Mesenchymal stem cell (in vitro differentiated cells and primary cell): ENCODE data around the gene AAK1. TPM values are rescaled to one million over a fixed set of nuclear protein-coding genes. Genes with fewer than 3 reads are reported as not detected.

Experiments used
- DNase-seq: peaks from one replicate; pipeline ENCODE4 v3.0.0-alpha.2; 2013
- H2AFZ ChIP-seq: one replicate; pipeline ENCODE4 v1.6.1; 2013; ENCODE audit warnings: low read depth, mild to moderate bottlenecking, control low read depth, inconsistent platforms, low read length, moderate library complexity
- H2AK5ac ChIP-seq: 2 replicates; pipeline ENCODE4 v1.6.1; 2013; ENCODE audit warnings: low read length, moderate library complexity, mild to moderate bottlenecking, inconsistent platforms; ENCODE audit not compliant: severe bottlenecking
- H2BK120ac ChIP-seq: one replicate; pipeline ENCODE4 v1.6.1; 2013; ENCODE audit warnings: low read depth, mild to moderate bottlenecking, inconsistent platforms, low read length, moderate library complexity
- H2BK12ac ChIP-seq, 2 experiments: one replicate each; pipeline ENCODE4 v1.6.1; 2013; ENCODE audit warnings: inconsistent platforms in 2 of 2, low read length in 2 of 2, mild to moderate bottlenecking in 2 of 2, moderate library complexity in 2 of 2, control low read depth in 1 of 2
- H2BK15ac ChIP-seq: one replicate; pipeline ENCODE4 v1.6.1; 2013; ENCODE audit warnings: mild to moderate bottlenecking, low read depth, inconsistent platforms; ENCODE audit not compliant: poor library complexity, severe bottlenecking
- H2BK5ac ChIP-seq: 2 replicates; pipeline ENCODE4 v1.6.1; 2013; ENCODE audit warnings: low read depth, mild to moderate bottlenecking, low read length, control low read depth, inconsistent platforms; ENCODE audit not compliant: poor library complexity, severe bottlenecking
- H3K14ac ChIP-seq, 2 experiments: one replicate each; pipeline ENCODE4 v1.6.1; 2013; ENCODE audit warnings: inconsistent platforms in 2 of 2, low read length in 2 of 2, control low read depth in 1 of 2, mild to moderate bottlenecking in 1 of 2, moderate library complexity in 1 of 2
- H3K18ac ChIP-seq, 2 experiments: one replicate each; pipeline ENCODE4 v1.6.1; 2013; ENCODE audit warnings: inconsistent platforms in 2 of 2, low read length in 2 of 2, control low read depth in 1 of 2, low read depth in 1 of 2, mild to moderate bottlenecking in 1 of 2
- H3K23ac ChIP-seq, 2 experiments: one replicate each; pipeline ENCODE4 v1.6.1; 2013; ENCODE audit warnings: inconsistent platforms in 2 of 2, low read length in 2 of 2, mild to moderate bottlenecking in 2 of 2, moderate library complexity in 2 of 2, control low read depth in 1 of 2
- H3K27ac ChIP-seq: 2 replicates; pipeline ENCODE4 v1.5.1; 2013; ENCODE audit warnings: mild to moderate bottlenecking, moderate library complexity, low read length, control low read depth, inconsistent platforms; ENCODE audit not compliant: poor library complexity, severe bottlenecking
- H3K27me3 ChIP-seq, 2 experiments: 2 replicates each; pipeline versions ENCODE4 v1.6.1 to v1.7.0; 2013; ENCODE audit warnings: low read length in 2 of 2, mild to moderate bottlenecking in 2 of 2, moderate library complexity in 2 of 2, control low read depth in 1 of 2, inconsistent platforms in 1 of 2; ENCODE audit not compliant: control insufficient read depth in 1 of 2, insufficient read depth in 1 of 2
- H3K36me3 ChIP-seq, 2 experiments: 2 replicates each; pipeline versions ENCODE4 v1.6.1 to v1.7.0; 2013; ENCODE audit warnings: low read length in 2 of 2, control low read depth in 1 of 2, inconsistent platforms in 1 of 2, low read depth in 1 of 2, mild to moderate bottlenecking in 1 of 2; ENCODE audit not compliant: insufficient read depth in 2 of 2, control insufficient read depth in 1 of 2
- H3K4ac ChIP-seq, 2 experiments: one replicate each; pipeline ENCODE4 v1.6.1; 2013; ENCODE audit warnings: inconsistent platforms in 2 of 2, low read length in 2 of 2, mild to moderate bottlenecking in 2 of 2, moderate library complexity in 2 of 2, control low read depth in 1 of 2, low read depth in 1 of 2
- H3K4me1 ChIP-seq: 2 replicates; pipeline ENCODE4 v1.6.1; 2013; ENCODE audit warnings: low read depth, low read length, control low read depth; ENCODE audit not compliant: control insufficient read depth, insufficient read depth
- H3K4me2 ChIP-seq: 2 replicates; pipeline ENCODE4 v1.6.1; 2013; ENCODE audit warnings: low read length, mild to moderate bottlenecking, inconsistent platforms; ENCODE audit not compliant: poor library complexity, severe bottlenecking
- H3K4me3 ChIP-seq, 2 experiments: 2 replicates each; pipeline versions ENCODE4 v1.5.1 to v1.7.0; 2013; ENCODE audit warnings: low read length in 2 of 2, mild to moderate bottlenecking in 2 of 2, control low read depth in 1 of 2, low read depth in 1 of 2; ENCODE audit not compliant: insufficient read depth in 1 of 2
- H3K79me1 ChIP-seq: replicated peaks from 2 replicates; pipeline ENCODE4 v1.6.1; 2013; ENCODE audit warnings: mild to moderate bottlenecking, control low read depth, low read length, inconsistent platforms; ENCODE audit not compliant: poor library complexity, severe bottlenecking
- H3K9ac ChIP-seq: 2 replicates; pipeline ENCODE4 v1.7.0; 2013; ENCODE audit warnings: mild to moderate bottlenecking, low read length, moderate library complexity
- H3K9me3 ChIP-seq: 2 replicates; pipeline ENCODE4 v1.7.0; 2013; ENCODE audit warnings: mild to moderate bottlenecking, low read length; ENCODE audit not compliant: control insufficient read depth
- H4K8ac ChIP-seq: one replicate; pipeline ENCODE4 v1.6.1; 2013; ENCODE audit warnings: inconsistent platforms, mild to moderate bottlenecking, low read length, moderate library complexity
- H4K91ac ChIP-seq: one replicate; pipeline ENCODE4 v1.6.1; 2013; ENCODE audit warnings: mild to moderate bottlenecking, low read length, inconsistent platforms
- WGBS: methylation state at CpG from one replicate; pipeline ENCODE4 v1.1.7; 2013; ENCODE audit warnings: mixed read lengths; 5-methylcytosine and 5-hydroxymethylcytosine counted together
- polyA plus RNA-seq, 2 experiments: library from polyadenylated mRNA; stranded (reverse); fragments of 200-250 nt; gene quantifications; one replicate each; pipeline ENCODE4 v1.2.3, GENCODE V29; 2013

The AAK1 gene
- polyA plus RNA-seq (2013, experiment 1 of 2): 54.5 TPM
- 49.2 TPM for polyA plus RNA-seq (2013, experiment 2 of 2)

DNA sequence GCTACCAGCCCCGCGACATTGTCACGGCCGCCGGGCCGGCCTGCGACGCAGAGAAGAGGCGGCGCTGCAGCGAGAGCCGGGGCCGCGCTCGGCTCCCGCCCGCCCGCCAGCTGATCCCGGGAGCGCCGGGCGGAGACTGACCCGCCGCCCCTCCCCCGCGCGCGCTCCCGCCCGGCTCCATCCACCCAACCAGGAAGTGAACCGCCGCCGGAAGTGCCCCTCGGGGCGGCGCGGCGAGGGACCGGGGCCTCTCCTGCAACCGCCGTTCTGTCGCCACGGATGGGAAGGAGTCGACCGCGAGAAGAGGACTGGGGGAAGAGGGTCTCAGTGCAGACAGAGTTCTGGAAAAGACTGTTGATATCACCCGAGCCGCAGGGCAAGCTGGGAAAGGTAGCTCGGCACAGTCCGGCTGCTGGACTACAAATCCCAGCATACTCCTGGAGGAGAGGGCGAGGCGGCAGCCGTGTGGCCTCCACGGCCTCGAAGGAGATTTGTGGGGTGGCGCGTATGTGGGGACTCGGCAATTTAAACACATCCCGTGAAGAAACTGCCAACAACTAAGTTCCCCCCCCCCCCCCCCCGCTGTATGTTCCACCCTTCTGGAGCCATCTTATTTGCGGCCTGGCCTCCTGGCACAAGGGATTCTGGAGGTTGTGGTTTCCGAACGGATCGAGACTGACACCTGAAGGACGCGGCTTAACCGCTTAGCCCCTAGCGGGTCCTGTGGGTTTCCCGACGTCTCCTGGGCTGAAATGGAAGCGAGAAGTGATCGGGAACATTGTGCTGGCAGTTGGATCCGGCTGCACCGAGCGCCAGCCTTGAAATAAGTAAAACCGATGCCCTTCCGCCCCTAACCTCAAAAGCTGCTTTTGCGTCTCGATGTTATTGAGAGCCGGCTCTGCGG, at the start of gene AAK1:
AAK1 (minus strand) TSS at position 138 of the 904 bp plus-strand sequence. CDS start 699 bp downstream, outside the sequence.
- peak within 1 kb of the TSS; percentile 43 to 85 for H2BK12ac ChIP-seq
- no peaks in the 10 kb centered on the region for H3K27me3 ChIP-seq
- H3K9me3 ChIP-seq: no peaks in the 10 kb centered on the region
- no peak within 1 kb of the TSS for H2AK5ac ChIP-seq
- H4K91ac ChIP-seq: peak within 1 kb of the TSS; percentile 91
- H3K18ac ChIP-seq: peak within 1 kb of the TSS; percentile 93 to 94
- peak within 1 kb of the TSS; percentile 87 for H2AFZ ChIP-seq
- DNase-seq: peak; percentile 91
- H3K23ac ChIP-seq: no peak within 1 kb of the TSS
- H3K4me2 ChIP-seq: peak within 1 kb of the TSS; percentile 75
- peak within 1 kb of the TSS; percentile 97 for H2BK5ac ChIP-seq
- peak within 1 kb of the TSS; percentile 91 to 94 for H3K4me3 ChIP-seq
- H3K4me1 ChIP-seq: peaks cover 4% of the 10 kb centered on the region
- H3K79me1 ChIP-seq: peaks cover 2% of the 10 kb centered on the region
- peak within 1 kb of the TSS; percentile 94 for H2BK120ac ChIP-seq
- H3K4ac ChIP-seq: peak within 1 kb of the TSS; percentile 96 to 97
- peak within 1 kb of the TSS; percentile 96 to 99 for H3K14ac ChIP-seq
- peak within 1 kb of the TSS; percentile 99 for H3K27ac ChIP-seq
- H4K8ac ChIP-seq: peak within 1 kb of the TSS; percentile 97
- peak within 1 kb of the TSS; percentile 94 for H3K9ac ChIP-seq
- WGBS: under 1% methylated on average over 51 of the region's 81 CpGs
- H2BK15ac ChIP-seq: peak within 1 kb of the TSS; percentile 98
- peaks cover 0 to 5% of the 10 kb centered on the region in 2 experiments for H3K36me3 ChIP-seq

DNA sequence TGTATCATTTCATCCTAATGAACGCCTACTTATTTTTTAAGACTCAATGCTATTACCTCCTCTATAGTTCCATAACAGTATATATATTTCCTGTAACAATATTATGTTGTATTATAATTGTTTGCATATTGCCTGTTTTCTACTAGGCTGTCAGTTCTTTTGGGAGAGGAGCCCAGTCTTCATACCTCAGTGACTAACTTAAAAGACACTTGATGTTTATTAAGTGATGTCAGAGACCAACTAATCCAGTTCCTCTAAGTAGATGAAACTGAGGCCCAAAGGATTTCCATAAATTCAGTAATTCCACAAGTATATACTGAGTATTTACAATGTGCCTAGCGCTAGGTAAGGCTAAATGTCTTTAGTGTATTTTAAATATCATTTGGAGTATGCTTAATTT, 48.9 kb upstream of the AAK1 start:
- Histone ChIP-seq H2BK5ac (no peak overlapping the region), H3K36me3 (no peaks in the 10 kb centered on the region), H3K18ac (no peak overlapping the region), H3K23ac (no peak overlapping the region), H4K91ac (no peak overlapping the region), H3K9ac (no peak overlapping the region), H3K4me1 (peaks cover 12% of the 10 kb centered on the region), H4K8ac (no peak overlapping the region), H3K9me3 (no peaks in the 10 kb centered on the region), H3K4me2 (no peak overlapping the region), H2AFZ (no peak overlapping the region), H3K79me1 (no peaks in the 10 kb centered on the region), H3K4me3 (no peak overlapping the region), H3K27me3 (no peaks in the 10 kb centered on the region), H3K4ac (no peak overlapping the region), H2AK5ac (no peak overlapping the region), H3K14ac (no peak overlapping the region), H2BK15ac (no peak overlapping the region), H2BK12ac (no peak overlapping the region), H3K27ac (no peak overlapping the region), H2BK120ac (no peak overlapping the region)
- no peak for DNase-seq
- no CpG with 5 or more reads among the region's 2 CpGs for WGBS

- Histone ChIP-seq H2BK5ac (no peak overlapping the region), H3K4me1 (peaks cover 10% of the 10 kb centered on the region), H3K9ac (no peak overlapping the region), H2BK15ac (no peak overlapping the region), H4K8ac (no peak overlapping the region), H3K4me2 (no peak overlapping the region), H3K4me3 (no peak overlapping the region), H3K9me3 (no peaks in the 10 kb centered on the region), H2AK5ac (no peak overlapping the region), H3K79me1 (no peaks in the 10 kb centered on the region), H2BK12ac (no peak overlapping the region), H2AFZ (no peak overlapping the region), H2BK120ac (no peak overlapping the region), H3K14ac (no peak overlapping the region), H3K27ac (no peak overlapping the region), H3K18ac (no peak overlapping the region), H3K27me3 (no peaks in the 10 kb centered on the region), H4K91ac (no peak overlapping the region), H3K23ac (no peak overlapping the region), H3K36me3 (no peaks in the 10 kb centered on the region), H3K4ac (no peak overlapping the region)
- no peak for DNase-seq
- 100% methylated on average over 1 of the region's 2 CpGs for WGBS
Observed at GRCh38 chr2:69689969-69690368, 46.4 kb upstream of the AAK1 start.

DNA sequence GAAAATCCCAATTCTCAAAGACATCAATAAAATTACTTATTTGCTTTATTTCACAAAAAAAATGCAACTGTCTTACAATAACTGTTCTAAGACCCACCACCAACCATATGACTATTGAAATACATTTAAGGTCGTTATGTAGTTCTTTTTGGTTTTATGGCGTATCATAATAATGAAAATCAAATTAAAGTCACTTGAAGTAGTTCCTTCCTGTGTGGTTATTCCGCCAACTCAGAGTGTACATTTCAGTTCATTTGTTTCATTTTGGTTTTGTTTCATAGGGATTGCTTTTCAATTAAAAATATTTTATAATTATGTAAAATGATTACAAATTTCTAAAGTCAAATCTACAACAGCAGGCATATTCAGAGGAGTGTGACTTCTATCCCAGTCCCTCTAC, 45.9 kb upstream of the AAK1 start:
- no peak overlapping the region for H3K18ac ChIP-seq
- H3K4me1 ChIP-seq: peaks cover 7% of the 10 kb centered on the region
- no peaks in the 10 kb centered on the region for H3K79me1 ChIP-seq
- no peak overlapping the region for H2AK5ac ChIP-seq
- no peak overlapping the region for H4K8ac ChIP-seq
- H4K91ac ChIP-seq: no peak overlapping the region
- H3K27me3 ChIP-seq: no peaks in the 10 kb centered on the region
- H3K4me3 ChIP-seq: no peak overlapping the region
- no peak overlapping the region for H3K14ac ChIP-seq
- no peaks in the 10 kb centered on the region for H3K36me3 ChIP-seq
- H3K23ac ChIP-seq: no peak overlapping the region
- no peak overlapping the region for H2BK5ac ChIP-seq
- no peak for DNase-seq
- no peak overlapping the region for H2BK12ac ChIP-seq
- no peaks in the 10 kb centered on the region for H3K9me3 ChIP-seq
- H3K4ac ChIP-seq: no peak overlapping the region
- no peak overlapping the region for H3K9ac ChIP-seq
- no peak overlapping the region for H2BK120ac ChIP-seq
- H2BK15ac ChIP-seq: no peak overlapping the region
- no peak overlapping the region for H3K27ac ChIP-seq
- no peak overlapping the region for H2AFZ ChIP-seq
- 94% methylated on average over 2 of the region's 3 CpGs for WGBS
- H3K4me2 ChIP-seq: no peak overlapping the region
